ENCODE results near the gene DDI1. TPM values are rescaled to one million over a fixed set of nuclear protein-coding genes. Genes with fewer than 3 reads are reported as not detected.

Gene DDI1
- polyA plus RNA-seq (2012; ENCODE audit: insufficient read depth, insufficient read length): not detected

DNA sequence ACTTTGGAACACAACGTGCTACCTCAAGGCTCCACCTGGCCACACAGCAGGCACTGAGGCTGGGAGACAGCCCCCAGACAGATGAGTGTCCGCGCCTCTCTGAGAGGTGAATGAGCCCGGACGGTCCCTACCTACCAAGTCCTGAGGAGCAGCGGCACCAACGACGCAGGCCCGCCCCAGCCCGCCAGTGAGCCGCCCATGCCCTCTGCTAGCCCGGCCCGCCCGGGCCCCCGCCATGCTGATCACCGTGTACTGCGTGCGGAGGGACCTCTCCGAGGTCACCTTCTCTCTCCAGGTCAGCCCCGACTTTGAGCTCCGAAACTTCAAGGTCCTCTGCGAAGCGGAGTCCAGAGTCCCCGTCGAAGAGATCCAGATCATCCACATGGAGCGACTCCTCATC, at the start of gene DDI1:
TSS of gene DDI1 (plus strand) at position 53 of the 400 bp plus-strand sequence. CDS start at position 236, 183 bp downstream.
- no peak within 1 kb of the TSS for H3K4me3 ChIP-seq (ENCODE audit: low read length)
- no peak for DNase-seq (ENCODE audit: low read depth, low spot score)

DNA sequence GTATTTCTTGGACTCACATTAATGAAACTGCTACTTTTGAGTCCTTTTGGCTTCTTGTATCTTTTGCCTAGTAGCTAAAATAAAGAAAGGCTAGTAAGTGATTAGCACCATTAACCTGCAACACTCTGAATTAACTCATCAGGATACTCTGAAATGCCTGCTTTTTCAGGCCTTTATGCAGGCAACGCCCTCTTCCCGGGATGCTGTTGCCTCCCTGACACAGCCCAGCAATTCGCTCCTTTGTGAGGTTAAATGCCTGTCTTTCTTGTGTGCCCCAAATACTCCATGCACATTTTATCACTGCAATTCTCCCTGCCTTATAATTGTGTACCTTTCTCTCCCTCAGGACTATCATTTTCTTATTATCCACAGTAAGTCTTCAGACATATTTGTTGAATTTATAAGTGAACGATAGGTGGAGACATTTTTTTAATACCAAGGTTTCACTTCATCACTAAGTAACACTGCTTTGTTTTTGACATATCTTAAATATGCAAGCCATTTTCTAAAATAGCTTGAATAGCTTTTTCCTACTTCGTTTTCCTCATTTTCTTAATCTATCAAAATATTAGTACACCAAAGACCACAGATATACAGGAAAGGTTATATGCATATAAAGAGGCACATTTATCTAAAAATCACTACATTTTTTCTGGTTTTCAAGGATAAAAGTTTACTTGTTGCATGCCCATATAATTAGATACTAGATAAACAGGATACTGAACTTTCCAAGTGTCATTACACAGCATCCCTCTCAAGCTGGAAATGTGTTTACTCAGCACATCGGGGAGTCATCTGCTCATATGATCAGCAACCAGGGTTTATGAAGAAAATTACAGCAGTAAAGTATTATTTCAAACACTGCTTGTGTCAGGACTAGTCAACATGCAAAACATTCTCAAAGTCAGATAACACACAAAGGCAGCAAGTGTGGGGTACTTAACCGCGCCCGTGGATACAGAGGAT, 48.5 kb upstream of the DDI1 start:
- H3K4me3 ChIP-seq (ENCODE audit: low read length): no peak overlapping the region
- no peak for DNase-seq (ENCODE audit: low read depth, low spot score)

DNA sequence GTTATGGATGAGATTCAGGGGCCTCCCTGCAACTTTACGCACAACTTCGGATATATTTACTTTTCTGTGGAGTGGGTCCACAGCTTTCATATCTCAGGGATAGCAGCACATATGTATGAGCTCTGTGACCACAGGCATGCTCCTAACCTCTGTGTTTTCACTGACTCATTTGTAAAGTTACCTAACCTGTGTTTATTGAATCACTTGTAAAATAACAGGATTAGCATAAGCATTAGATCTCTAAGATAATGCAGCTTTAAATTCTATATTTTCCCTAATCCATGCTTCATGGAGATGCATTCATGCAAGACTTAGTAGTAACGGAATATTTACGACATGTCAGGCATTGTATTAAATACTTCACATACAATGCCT, 47.9 kb upstream of the DDI1 start:
- no peak for DNase-seq (ENCODE audit: low read depth, low spot score)
- H3K4me3 ChIP-seq (ENCODE audit: low read length): no peak overlapping the region

DNA sequence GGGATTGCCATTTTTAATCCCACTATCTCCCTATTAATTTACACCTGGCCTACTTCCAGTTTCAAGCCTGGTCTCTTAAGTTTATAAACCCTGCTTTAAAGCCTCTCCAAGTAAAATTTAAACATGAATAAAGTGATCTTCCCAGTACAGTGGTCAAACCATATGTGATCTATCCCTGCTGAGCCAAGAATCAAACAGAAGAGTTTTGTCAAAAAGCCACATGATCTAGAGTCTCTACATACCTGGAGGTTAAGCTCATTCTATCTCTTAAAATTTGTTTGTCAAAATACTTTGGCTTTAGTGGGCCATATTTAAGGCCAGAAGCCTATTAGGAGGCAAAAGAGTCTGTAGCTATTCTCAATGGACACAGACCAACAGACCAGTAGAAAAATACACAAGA, 42.9 kb upstream of the DDI1 start:
- no peak for DNase-seq (ENCODE audit: low read depth, low spot score)
- no peak overlapping the region for H3K4me3 ChIP-seq (ENCODE audit: low read length)

GRCh38 chr11:103994094-103994493, 42.3 kb upstream of the DDI1 start:
- no peak for DNase-seq (ENCODE audit: low read depth, low spot score)

DNA sequence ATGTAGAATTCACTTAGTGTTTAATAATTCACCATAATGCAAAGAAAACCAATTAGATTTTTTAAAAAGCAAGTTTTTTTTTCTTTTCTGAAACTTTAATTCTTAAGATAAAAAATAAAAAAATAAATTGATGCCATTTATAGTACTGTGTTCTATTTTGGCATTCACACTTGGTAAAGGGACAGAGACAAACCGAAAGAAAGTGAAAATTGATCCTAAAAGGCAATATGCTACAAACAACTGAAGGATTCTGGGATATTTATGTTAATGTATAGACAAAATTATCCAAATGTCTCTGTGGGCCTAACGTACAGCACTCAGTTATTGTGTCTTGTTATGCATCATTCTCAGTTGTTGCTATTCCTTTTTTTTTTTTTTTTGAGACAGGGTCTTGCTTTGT, 41.9 kb upstream of the DDI1 start:
- H3K4me3 ChIP-seq (ENCODE audit: low read length): no peak overlapping the region
- no peak for DNase-seq (ENCODE audit: low read depth, low spot score)

More at GRCh38 chr11:103994094-103994493, 42.3 kb upstream of the DDI1 start:
- H3K4me3 ChIP-seq (ENCODE audit: low read length): no peak overlapping the region

GRCh38 chr11:103995896-103996295, 40.5 kb upstream of the DDI1 start:
- no peak for DNase-seq (ENCODE audit: low read depth, low spot score)

GRCh38 chr11:103997082-103997481, 39.4 kb upstream of the DDI1 start:
- H3K4me3 ChIP-seq (ENCODE audit: low read length): no peak overlapping the region
- no peak for DNase-seq (ENCODE audit: low read depth, low spot score)

More at GRCh38 chr11:103995896-103996295, 40.5 kb upstream of the DDI1 start:
- H3K4me3 ChIP-seq (ENCODE audit: low read length): no peak overlapping the region

DNA sequence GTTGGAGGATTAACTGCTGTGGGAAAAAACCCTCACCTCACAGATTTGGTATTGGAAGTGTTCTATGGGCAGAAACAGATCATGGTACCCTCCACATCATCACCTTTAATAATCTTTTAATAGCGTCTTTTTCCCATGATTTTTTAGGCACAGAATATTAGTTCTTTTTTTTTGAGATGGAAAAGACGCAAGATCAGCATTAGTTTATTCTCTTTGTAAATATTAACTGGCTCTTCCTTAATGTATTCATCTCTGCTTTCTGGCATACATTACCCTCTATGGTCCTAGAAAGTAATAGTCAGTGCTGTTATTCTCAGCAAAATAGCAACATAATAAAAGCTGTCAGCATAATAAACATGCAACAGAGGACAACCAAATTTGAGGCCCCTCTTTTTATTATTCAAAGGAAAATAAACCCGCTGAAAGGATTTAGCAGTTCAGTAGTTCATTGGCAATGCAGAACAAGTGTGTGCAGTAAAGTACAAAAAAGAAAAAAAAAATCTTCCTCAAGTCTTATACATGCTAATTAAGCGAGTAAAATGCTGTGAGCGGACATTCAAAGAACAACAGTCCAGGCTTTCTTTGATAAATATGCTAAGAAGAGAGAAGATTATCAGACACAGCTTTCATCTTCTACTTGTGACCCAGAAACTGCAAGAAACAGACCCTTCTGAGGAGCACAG, 37.5 kb upstream of the DDI1 start:
- no peak for DNase-seq (ENCODE audit: low read depth, low spot score)
- H3K4me3 ChIP-seq (ENCODE audit: low read length): no peak overlapping the region

GRCh38 chr11:104000798-104001197, 35.6 kb upstream of the DDI1 start:
- H3K4me3 ChIP-seq (ENCODE audit: low read length): no peak overlapping the region
- DNase-seq (ENCODE audit: low read depth, low spot score): no peak

DNA sequence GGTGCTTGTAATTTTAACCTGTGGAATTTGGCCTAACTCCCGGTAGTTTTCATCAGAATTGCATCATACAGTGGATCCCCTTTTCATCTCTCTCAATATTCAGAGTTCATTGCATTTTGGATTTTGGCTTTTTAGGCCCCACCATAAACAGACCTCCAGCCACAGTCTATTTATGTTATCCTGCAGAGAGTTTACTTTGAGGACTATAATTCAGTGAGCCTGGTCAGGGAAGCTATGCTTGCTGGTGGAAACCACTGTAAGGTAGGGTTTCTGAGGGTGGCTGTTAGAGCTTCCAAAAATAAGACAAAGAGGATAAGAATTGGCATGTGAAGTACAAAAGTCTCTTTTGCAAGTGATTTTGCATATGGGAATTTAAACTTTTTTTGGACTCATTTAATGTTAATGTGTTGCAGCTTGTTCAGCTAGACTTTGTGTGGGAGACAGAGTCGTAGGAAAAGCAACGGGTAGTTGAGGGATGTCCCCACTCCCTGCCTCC, 34.8 kb upstream of the DDI1 start:
- H3K4me3 ChIP-seq (ENCODE audit: low read length): no peak overlapping the region
- no peak for DNase-seq (ENCODE audit: low read depth, low spot score)

GRCh38 chr11:104003491-104003890, 32.9 kb upstream of the DDI1 start:
- no peak for DNase-seq (ENCODE audit: low read depth, low spot score)

DNA sequence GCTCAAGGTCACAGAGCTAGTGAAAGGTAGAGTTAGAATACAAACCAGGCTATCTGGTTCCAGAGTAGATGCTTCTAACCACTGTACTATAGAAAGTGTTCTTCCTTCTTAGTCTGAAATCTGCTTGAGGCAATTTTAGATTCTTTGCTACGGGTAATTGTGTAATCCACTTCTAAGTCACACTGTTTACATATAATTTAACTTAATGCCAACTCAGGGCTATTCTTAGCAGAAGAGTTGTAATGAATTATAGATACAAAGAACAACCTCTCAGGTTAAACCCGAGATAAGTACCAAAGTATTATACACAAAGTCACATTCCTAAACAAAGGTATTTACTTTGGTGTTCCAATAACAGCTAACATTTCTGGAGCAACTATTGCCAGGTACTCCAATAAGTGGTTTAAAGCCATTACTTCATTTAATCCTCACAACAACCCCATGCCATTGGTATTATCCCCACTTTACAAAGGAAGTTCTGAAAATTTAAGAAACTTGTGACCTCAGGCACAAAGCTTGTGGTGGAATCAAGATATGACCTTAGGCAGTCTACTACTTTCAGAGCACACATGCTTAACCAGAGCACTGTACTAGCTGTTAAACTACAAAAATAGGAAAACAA, 31.1 kb upstream of the DDI1 start:
- H3K4me3 ChIP-seq (ENCODE audit: low read length): no peak overlapping the region
- DNase-seq (ENCODE audit: low read depth, low spot score): no peak

More at GRCh38 chr11:104003491-104003890, 32.9 kb upstream of the DDI1 start:
- H3K4me3 ChIP-seq (ENCODE audit: low read length): no peak overlapping the region

DNA sequence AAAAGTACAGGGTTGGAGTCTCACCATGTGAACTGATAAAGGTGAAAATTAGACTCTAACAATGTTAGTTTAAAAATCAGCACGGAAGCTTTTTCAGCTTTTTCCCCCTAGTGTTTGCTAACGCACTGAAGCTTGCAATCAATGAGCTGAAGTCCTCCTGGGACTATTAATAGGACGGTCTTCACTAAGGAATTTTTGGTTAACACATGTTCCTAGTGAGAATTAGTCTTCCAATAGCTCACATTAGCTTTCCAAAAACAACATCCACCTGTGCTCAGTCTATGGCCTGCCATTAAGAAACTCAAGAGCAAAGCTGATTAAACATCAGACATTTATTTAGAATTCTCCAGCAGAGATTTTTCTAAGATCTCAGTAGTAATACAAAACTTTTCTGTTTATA, 26.7 kb upstream of the DDI1 start:
- no peak overlapping the region for H3K4me3 ChIP-seq (ENCODE audit: low read length)
- DNase-seq (ENCODE audit: low read depth, low spot score): no peak

- no peak for DNase-seq (ENCODE audit: low read depth, low spot score)
- H3K4me3 ChIP-seq (ENCODE audit: low read length): no peak overlapping the region
These were observed 25.4 kb upstream of the DDI1 start for GRCh38 chr11:104011044-104011443.

- H3K4me3 ChIP-seq (ENCODE audit: low read length): no peak overlapping the region
- DNase-seq (ENCODE audit: low read depth, low spot score): no peak
These were observed 20.6 kb upstream of the DDI1 start for GRCh38 chr11:104015649-104016415.

DNA sequence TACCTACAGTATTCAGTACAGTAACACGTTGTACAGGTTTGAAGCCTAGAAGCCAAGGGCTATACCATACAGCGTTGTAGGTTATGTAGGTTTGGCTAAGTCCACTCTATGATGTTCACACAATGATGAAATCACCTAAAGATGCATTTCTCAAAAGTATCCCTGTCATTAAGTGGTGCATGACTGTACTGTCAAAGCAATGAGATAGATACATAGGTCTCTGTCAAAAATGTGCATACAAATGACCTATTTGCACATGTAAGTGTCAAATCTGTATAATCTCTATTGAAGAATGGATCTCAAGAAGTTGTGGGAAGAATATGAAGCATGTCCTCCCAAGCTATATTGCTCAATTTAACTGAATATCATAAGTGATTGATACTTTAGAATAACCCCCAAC, 11.9 kb upstream of the DDI1 start:
- no peak for DNase-seq (ENCODE audit: low read depth, low spot score)
- no peak overlapping the region for H3K4me3 ChIP-seq (ENCODE audit: low read length)

DNA sequence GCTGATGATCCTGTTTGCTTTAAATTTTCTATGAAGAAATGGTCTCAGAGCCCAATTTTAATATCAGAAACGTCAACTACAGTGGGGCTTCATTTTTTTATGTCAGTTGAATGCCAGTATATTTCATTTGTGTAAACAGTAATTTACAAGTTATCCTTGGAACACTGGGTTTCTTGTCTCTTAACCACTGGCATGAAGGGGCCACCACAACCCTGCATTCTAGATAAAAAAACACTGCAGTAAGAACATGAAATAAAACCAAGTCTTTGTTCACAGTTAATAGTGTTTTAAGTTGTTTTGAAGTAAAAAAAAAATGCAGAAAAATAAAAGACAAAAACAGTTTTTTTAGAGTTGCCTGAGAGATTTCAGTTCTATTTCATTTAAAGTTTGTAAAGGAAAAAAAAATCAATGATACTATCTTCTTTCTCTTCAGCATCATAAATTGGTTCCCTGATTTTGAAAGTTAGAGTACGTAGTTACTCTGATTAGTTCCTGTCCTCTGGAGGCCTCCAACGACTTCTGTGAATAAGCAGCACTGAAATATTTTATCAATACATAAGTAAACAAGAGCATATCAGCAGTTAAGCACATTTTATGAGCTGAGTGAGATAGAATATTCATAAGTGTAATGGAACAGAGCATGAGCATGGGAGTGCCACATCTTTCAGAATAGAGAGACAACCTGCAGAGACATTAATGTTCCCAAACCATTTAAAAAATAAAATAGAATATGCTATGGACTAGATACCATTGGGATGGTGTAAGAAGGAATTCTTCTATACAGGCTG, 7.8 kb upstream of the DDI1 start:
- DNase-seq (ENCODE audit: low read depth, low spot score): no peak
- no peak overlapping the region for H3K4me3 ChIP-seq (ENCODE audit: low read length)

Data from Jurkat, Clone E6-1 (cell line).